Medulla oblongata (tissue), 1 donor: Measurements from ENCODE around the gene PASK.

ENCODE experiments used
- DNase-seq: peaks from one replicate; pipeline ENCODE4 v3.0.0-alpha.2; 2015; ENCODE audit errors: extremely low spot score

The PASK gene

GRCh38 chr2:241126201-241126611 lies 23.1 kb downstream of the PASK start:
- no peak for DNase-seq

DNA sequence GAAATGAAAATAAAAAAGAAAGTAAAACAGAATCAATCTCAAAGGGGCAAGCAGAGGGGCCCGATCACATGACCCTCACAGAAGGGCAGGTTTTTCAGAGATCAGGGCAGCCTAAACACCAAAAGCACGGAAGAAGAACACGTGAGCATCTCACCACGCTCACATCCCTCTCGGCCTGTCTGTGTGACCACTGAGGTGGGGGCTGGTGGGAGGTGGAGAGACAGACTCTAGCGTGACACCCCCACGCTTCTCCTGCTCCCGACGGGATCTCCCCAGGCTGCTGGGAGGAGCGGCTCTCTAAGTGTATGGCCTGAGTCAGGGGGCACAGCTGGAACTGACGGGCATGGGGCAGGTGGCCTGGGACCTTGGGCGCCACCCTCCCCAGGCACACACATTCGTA lies 23.6 kb downstream of the PASK start:
- DNase-seq = no peak

- peak; percentile 7 for DNase-seq
Measured at GRCh38 chr2:241123816-241124536, 25.3 kb downstream of the PASK start.

- no peak for DNase-seq
Measured at GRCh38 chr2:241122376-241123002, 26.8 kb downstream of the PASK start.

DNA sequence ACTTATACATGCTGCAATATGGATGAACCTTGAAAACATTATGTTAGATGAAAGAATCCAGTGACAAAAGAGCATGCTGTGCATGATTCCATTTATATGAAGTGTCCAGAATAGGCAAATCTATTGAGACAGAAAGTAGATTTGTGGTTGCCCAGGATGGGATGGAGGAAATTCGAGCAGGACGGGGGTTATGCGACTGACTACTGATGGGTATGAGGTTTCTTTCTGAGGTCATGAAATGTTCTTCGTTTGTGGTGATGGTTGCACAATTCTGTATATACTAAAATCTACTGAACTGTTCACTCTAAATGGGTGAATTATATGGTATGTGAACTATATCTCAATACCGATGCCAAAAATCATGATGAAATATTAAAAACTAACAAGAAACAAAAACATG lies 28.3 kb downstream of the PASK start:
- no peak for DNase-seq

- DNase-seq = no peak
Measured at GRCh38 chr2:241120440-241120839, 28.8 kb downstream of the PASK start.

- DNase-seq = no peak
Measured at GRCh38 chr2:241118737-241119505, 30.4 kb downstream of the PASK start.

DNA sequence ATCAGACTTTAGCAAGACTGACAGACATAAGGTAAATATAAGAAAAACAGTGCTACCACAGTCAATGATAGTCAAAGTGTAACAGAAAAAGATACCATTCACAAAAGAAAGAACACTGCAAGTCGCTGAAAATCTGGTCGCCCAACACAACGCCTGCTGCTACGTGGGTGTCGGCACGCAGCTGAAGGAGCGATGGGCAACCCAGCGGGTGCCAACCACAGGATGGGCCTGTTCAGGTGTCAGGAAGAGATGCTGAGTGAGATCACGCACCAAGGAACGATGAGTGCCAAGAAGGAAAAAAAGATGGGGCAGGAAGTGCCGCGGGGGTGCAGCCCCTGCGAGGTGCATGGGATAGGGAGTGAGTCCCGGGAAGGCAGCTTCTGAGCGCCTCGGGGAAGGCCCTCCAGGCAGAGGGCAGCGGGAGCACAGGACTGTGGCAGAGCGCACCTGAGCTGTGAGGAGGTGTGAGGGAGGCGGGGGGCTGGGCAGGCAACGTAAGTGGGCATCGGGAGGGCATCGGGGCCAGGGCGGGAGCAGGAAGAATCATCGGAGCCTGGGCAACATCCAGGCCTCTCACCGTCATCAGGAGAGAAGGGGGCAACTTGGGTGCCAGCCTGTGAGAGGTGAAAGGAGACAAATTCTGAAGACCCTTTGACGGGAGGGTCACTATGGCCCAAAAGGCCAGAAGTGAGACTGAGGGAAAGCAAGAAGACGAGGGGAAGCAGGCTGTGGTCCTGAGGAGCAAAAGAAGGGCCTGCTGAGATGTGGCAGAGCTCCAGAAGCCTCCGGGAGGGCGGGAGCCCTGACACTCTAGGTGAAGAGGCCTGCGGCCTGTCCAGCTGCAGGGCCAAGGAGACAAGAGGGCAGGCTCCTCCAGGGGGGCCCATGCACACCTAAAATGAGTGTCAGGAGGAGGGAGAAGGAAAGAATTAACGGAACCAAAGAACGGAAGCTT lies 32.4 kb downstream of the PASK start:
- DNase-seq = no peak

DNA sequence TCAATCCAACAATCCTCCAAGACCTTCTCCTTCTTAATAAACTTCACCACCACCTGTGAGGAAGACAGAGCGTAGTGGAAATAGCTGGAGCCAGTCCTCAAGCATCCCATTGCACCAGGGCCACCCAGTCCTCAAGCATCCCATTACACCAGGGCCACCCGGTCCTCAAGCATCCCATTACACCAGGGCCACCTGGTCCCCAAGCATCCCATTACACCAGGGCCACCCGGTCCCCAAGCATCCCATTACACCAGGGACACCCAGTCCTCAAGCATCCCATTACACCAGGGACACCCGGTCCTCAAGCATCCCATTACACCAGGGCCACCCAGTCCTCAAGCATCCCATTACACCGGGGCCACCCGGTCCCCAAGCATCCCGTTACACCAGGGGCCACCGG lies 33.9 kb downstream of the PASK start:
- no peak for DNase-seq

DNA sequence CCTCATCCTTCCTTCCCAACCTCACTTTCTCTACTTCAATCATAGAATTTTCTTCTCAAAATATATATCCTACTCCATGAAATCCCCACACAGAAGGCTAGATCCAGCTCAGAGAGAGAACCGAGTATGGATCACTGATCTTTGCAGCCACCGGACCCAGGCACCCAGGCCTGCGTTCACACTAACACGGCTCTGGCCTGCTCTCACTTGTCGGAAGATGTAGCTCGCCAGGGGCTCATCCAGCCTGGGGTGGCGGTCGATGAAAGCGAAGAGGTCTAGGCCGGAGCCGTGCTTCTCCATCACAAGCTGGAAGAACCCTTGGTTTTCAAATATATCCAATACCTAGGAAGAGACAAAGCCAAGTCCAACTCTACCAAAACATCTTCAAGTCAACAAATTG lies 34.4 kb downstream of the PASK start:
- DNase-seq = no peak

DNA sequence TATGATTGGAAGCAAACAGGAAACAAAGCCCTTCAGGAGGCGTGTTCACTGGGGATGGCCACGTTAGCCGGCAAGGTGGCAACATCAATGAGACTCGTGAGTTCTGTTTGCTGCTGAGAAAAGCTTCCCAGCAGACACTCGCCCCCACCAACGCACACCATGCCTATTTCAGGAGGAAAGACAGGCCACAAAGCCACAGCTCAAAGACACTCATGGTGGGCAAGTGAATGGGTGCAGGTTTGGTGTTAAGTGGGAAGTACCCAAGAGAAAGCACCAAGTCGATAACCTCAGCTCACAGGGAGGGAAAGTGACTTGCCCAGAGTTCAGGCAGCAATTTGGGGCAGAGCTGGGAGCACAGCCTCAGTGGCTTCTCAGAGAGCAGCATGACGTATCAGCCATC lies 36.7 kb downstream of the PASK start:
- no peak for DNase-seq

DNA sequence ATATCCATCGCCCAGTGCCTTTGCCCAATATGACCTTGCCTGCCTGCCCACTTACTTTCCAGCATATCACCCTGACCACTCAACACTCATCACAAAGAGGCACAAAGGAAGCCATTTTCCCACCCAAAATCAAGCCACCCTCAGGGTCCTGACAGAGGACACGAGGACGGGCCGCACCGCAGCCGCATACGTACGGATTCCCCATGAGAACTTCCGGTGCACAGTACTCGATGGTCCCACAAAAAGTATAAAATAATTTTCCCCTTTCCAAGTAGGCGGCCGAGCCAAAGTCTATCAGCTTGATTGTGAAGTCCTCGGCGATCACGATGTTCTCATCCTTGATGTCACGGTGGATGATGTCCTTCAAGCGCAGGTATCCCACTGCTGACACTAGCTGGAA lies 37.2 kb downstream of the PASK start:
- DNase-seq = no peak

DNA sequence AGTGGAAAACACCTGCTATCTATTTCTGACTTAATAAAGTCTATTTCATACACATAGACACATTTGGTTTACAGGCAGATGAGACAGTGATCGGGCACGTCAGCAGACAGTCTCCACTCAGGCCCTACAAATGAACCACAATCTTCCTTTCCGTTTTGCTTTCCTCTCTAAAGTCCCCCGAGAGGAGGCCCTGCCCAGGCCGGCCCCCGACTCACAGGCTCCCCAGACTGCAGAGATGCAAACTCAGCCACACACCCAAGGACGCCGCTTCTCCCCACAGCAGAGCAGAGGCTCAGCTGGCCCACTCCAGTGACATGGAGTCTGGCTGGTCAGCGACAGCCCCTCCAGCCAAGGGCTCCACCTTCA lies 37.8 kb downstream of the PASK start:
- DNase-seq = no peak

- DNase-seq = no peak
Measured at GRCh38 chr2:241110607-241111439, 38.4 kb downstream of the PASK start.

GRCh38 chr2:241110089-241110606 lies 39.1 kb downstream of the PASK start:
- DNase-seq = no peak

DNA sequence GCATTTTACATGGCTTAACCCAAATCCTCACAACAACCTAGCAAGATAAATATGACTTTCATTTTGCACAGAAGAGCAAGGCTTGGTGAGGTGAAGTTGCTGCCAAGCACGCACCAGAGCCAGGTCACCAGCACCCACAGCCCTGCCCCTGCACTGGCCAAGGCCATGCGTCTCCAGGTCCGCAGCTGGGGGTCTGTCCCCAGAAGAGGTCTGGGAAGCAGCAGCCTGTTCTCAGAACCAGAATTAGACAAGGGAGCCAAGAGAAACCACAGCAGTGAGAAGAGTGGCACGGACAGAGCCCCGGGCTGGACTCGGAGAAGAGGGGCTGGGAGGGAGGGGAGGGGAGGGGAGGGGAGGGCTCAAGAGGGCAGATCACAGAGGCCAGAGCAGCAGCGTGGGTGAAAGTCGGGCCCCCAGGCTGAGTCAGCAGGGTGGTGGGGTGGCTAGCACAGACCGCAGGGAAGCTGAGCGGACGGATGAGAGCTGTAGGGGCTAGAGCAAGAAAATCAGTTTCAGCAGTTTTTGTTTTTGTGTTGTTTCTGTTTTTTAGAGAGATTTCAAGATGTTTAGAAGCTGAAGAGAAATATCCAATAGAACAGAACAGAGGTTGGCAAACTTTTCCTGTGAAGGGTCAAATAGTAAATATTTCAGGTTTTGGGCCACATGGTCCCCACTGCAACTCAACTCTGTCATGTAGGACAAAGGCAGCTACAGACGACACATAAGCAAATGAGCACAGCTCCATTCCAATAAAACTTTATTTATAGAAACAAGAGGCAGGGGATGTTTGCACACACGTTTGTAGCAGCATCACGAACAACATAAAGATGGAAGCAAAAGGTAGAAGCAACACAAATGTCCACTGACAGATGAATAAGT lies 39.8 kb downstream of the PASK start:
- no peak for DNase-seq

DNA sequence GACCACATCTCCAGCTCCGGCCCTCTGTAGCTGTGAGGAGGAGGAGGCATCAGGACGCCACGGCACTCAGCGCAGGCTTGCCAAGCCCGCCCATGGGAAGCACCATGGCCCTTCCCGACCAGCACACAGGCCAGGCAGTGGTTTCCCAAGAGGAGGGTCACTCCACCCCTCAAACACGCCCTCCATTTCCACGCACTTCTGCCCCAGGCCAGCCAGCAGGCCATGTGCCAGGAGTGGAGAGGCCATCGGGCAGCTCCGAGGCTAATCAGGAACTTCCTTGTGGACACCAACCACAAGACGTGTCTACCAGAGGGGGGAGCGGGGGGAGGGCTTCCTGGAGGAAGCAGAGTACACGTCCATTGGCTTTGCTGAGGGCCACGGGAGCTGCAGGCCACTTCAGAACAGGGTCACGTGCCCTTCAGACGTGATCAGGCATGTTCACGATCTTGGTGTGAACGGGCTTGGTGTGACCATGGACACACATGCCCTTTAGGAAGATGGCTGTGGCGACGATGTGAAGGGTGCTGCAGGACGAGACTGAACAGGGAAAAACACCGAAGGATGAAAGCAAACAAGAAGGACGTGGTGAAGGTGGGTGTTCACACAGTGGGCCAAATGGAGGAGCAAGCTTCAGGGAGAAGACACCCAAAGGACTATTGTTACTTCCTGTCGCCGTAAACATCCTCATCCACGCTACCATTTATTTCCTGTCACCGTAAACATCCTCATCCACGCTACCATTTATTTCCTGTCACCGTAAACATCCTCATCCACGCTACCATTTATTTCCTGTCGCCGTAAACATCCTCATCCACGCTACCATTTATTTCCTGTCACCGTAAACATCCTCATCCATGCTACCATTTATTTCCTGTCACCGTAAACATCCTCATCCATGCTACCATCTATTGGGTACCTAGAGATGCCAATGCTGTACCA lies 40.7 kb downstream of the PASK start:
- DNase-seq = no peak

- no peak for DNase-seq
Measured at GRCh38 chr2:241107031-241107783, 42.1 kb downstream of the PASK start.
